CD14-positive monocyte (primary cell): ENCODE measurements around the gene TNRC6A. TPM values are rescaled to one million over a fixed set of nuclear protein-coding genes. Genes with fewer than 3 reads are reported as not detected.

Experiments
- DNase-seq, 3 donors: peaks; one replicate each; pipeline ENCODE4 v3.0.0-alpha.2; 2011 to 2022
- H2AFZ ChIP-seq: 2 replicates; pipeline ENCODE4 v1.6.0; 2012; ENCODE audit warnings: mild to moderate bottlenecking, low read depth, low read length, inconsistent platforms; ENCODE audit not compliant: insufficient read depth, poor library complexity, severe bottlenecking
- H3K27ac ChIP-seq, 2 donors: 1 replicate in 1 of 2; 2 replicates in 1 of 2; pipeline ENCODE4 v1.5.1; 2012 to 2013; ENCODE audit warnings: low read length in 2 of 2, control low read depth in 1 of 2, inconsistent platforms in 1 of 2, low read depth in 1 of 2, mild to moderate bottlenecking in 1 of 2
- H3K27me3 ChIP-seq, 2 donors: one replicate each; pipeline versions ENCODE4 v1.6.0 to v1.6.1; 2011 to 2013; ENCODE audit warnings: low read length in 2 of 2; ENCODE audit not compliant: control insufficient read depth in 2 of 2, insufficient read depth in 2 of 2
- H3K36me3 ChIP-seq, 2 donors: replicated peaks in 1 of 2; 1 replicate in 1 of 2; 2 replicates in 1 of 2; pipeline versions ENCODE4 v1.5.1 to v1.6.1; 2012 to 2013; ENCODE audit warnings: low read length in 2 of 2, control low read depth in 1 of 2, inconsistent platforms in 1 of 2, mild to moderate bottlenecking in 1 of 2; ENCODE audit not compliant: insufficient read depth in 2 of 2, control insufficient read depth in 1 of 2
- H3K4me1 ChIP-seq, 2 donors: 1 replicate in 1 of 2; 2 replicates in 1 of 2; pipeline versions ENCODE4 v1.5.1 to v1.6.1; 2012 to 2013; ENCODE audit warnings: low read length in 2 of 2, control low read depth in 1 of 2, inconsistent platforms in 1 of 2, mild to moderate bottlenecking in 1 of 2, moderate library complexity in 1 of 2; ENCODE audit not compliant: insufficient read depth in 2 of 2, control insufficient read depth in 1 of 2
- H3K4me2 ChIP-seq: replicated peaks from 2 replicates; pipeline ENCODE3; 2012; ENCODE audit warnings: low read length, moderate library complexity, mild to moderate bottlenecking; ENCODE audit not compliant: poor library complexity, severe bottlenecking; ENCODE audit errors: extremely low read depth
- H3K4me3 ChIP-seq, 3 experiments: fragments of 200-600 bp in 1 of 3; sonication (generic) in 1 of 3; replicated peaks in 1 of 3; 1 replicate in 2 of 3; 2 replicates in 1 of 3; pipeline ENCODE4 v1.5.1; 2011 to 2013; ENCODE audit warnings: low read length in 3 of 3, mild to moderate bottlenecking in 3 of 3, control low read depth in 2 of 3, low read depth in 2 of 3, inconsistent platforms in 1 of 3, moderate library complexity in 1 of 3
- H3K79me2 ChIP-seq: 2 replicates; pipeline ENCODE4 v1.6.0; 2012; ENCODE audit warnings: mild to moderate bottlenecking, control low read depth, inconsistent platforms, low read length, moderate library complexity; ENCODE audit not compliant: insufficient read depth
- H3K9ac ChIP-seq: 2 replicates; pipeline ENCODE4 v1.6.0; 2017; ENCODE audit warnings: low read length, mild to moderate bottlenecking; ENCODE audit not compliant: insufficient read depth, poor library complexity, severe bottlenecking
- H3K9me3 ChIP-seq, 2 donors: replicated peaks in 1 of 2; 1 replicate in 1 of 2; 2 replicates in 1 of 2; pipeline versions ENCODE4 v1.5.1 to v1.6.1; 2012 to 2013; ENCODE audit warnings: low read length in 2 of 2, control low read depth in 1 of 2; ENCODE audit not compliant: control insufficient read depth in 1 of 2, insufficient read depth in 1 of 2
- H4K20me1 ChIP-seq: 2 replicates; pipeline ENCODE4 v1.6.0; 2012; ENCODE audit warnings: mild to moderate bottlenecking, low read length, control low read depth, moderate library complexity; ENCODE audit not compliant: insufficient read depth
- H3K27ac Mint-ChIP-seq, 7 donors: one replicate each; pipeline ENCODE4 v1.8.0; 2020; ENCODE audit warnings: mild to moderate bottlenecking in 7 of 7, mixed read lengths in 7 of 7, moderate library complexity in 6 of 7, inconsistent platforms in 2 of 7
- H3K27me3 Mint-ChIP-seq, 3 donors: one replicate each; pipeline ENCODE4 v1.8.0; 2021 to 2022; ENCODE audit warnings: low read depth in 3 of 3, mild to moderate bottlenecking in 3 of 3, mixed read lengths in 3 of 3, moderate library complexity in 3 of 3, inconsistent platforms in 1 of 3
- H3K36me3 Mint-ChIP-seq, 2 donors: one replicate each; pipeline ENCODE4 v1.8.0; 2020; ENCODE audit warnings: mixed read lengths in 2 of 2, inconsistent platforms in 1 of 2, mild to moderate bottlenecking in 1 of 2
- H3K4me1 Mint-ChIP-seq: one replicate; pipeline ENCODE4 v1.8.0; 2020; ENCODE audit warnings: mild to moderate bottlenecking, mixed read lengths
- H3K4me3 Mint-ChIP-seq, 2 donors: one replicate each; pipeline ENCODE4 v1.8.0; 2020; ENCODE audit warnings: mild to moderate bottlenecking in 2 of 2, mixed read lengths in 2 of 2, moderate library complexity in 1 of 2
- H3K9me3 Mint-ChIP-seq, 7 donors: one replicate each; pipeline ENCODE4 v1.8.0; 2020 to 2022; ENCODE audit warnings: mixed read lengths in 7 of 7, mild to moderate bottlenecking in 6 of 7, moderate library complexity in 6 of 7, inconsistent platforms in 2 of 7
- WGBS: methylation state at CpG from one replicate; pipeline ENCODE4 v1.1.5; 2013; ENCODE audit warnings: missing lambda C conversion rate; ENCODE audit not compliant: insufficient coverage; 5-methylcytosine and 5-hydroxymethylcytosine counted together
- intact Hi-C, 2 donors: fragments of 100-400 bp; cut with micrococcal nuclease; formaldehyde crosslinking; loops; one replicate each; pipeline versions ENCODE4 v1.15.0 to v1.15.1; 2023
- polyA plus RNA-seq, 3 donors: library from polyadenylated mRNA; depleted of rRNA in 1 of 3; unstranded in 2 of 3; stranded (reverse) in 1 of 3; fragments of 300-500 nt in 2 of 3; fragments of >200 nt in 1 of 3; fragmentation: Illumina TruSeq in 2 of 3; gene quantifications; 1 replicate in 2 of 3; 2 replicates in 1 of 3; pipeline ENCODE4 v1.2.3, GENCODE V29; 2012 to 2021
- TF ChIP-seq, protein P1 (sequence below): fragments of 200-600 bp; IDR thresholded peaks from one replicate; pipeline ENCODE4 v1.8.0; 2022; ENCODE audit warnings: antibody characterized with exemption, mild to moderate bottlenecking

The TNRC6A gene
- polyA plus RNA-seq, 3 donors: 3.3 to 36.1 (median 4.0) TPM

GRCh38 chr16:24819462-24820040 is 90.1 kb downstream of the TNRC6A start:
- Histone ChIP-seq H3K36me3 (peaks cover 91 to 99% of the 10 kb centered on the region in 2 donors), H3K27me3 (no peaks in the 10 kb centered on the region)
- H3K36me3 Mint-ChIP-seq: peaks cover 93 to 94% of the 10 kb centered on the region in 2 donors

DNA sequence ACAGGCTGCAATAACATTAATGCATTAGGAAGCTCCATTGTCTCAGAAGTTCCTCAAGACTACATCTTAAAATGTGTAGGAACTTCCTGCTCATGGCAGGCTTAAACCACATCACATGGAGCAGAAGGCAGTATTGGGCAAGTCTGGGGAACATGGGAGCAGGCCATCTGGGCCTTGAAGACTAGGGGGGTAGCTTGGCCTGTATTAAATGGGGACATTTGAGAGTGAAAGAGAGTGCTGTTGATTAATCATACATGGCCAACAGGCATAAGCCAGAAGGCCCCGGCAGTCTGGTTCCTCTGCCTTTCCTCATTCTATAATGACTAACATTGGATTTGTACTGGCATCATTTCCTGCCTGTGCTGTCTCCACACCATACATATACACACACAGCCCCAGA is 91.1 kb downstream of the TNRC6A start:
- Histone ChIP-seq H3K27me3 (no peaks in the 10 kb centered on the region), H3K4me2 (no peak overlapping the region), H3K4me1 (no peaks in the 10 kb centered on the region), H3K27ac (peak overlapping the region in 1 of 2 donors; percentile 32), H3K4me3 (no peak overlapping the region), H3K79me2 (no peaks in the 10 kb centered on the region), H3K9me3 (no peaks in the 10 kb centered on the region), H2AFZ (no peak overlapping the region), H3K36me3 (peaks cover 89 to 99% of the 10 kb centered on the region in 2 donors), H4K20me1 (no peaks in the 10 kb centered on the region), H3K9ac (no peak overlapping the region)
- no CpG with 5 or more reads among the region's 1 CpG for WGBS
- no peaks in the 10 kb centered on the region for H3K27me3 Mint-ChIP-seq
- peaks cover 91 to 94% of the 10 kb centered on the region in 2 donors for H3K36me3 Mint-ChIP-seq
- H3K4me1 Mint-ChIP-seq: no peaks in the 10 kb centered on the region
- TF ChIP-seq, protein P1, sequence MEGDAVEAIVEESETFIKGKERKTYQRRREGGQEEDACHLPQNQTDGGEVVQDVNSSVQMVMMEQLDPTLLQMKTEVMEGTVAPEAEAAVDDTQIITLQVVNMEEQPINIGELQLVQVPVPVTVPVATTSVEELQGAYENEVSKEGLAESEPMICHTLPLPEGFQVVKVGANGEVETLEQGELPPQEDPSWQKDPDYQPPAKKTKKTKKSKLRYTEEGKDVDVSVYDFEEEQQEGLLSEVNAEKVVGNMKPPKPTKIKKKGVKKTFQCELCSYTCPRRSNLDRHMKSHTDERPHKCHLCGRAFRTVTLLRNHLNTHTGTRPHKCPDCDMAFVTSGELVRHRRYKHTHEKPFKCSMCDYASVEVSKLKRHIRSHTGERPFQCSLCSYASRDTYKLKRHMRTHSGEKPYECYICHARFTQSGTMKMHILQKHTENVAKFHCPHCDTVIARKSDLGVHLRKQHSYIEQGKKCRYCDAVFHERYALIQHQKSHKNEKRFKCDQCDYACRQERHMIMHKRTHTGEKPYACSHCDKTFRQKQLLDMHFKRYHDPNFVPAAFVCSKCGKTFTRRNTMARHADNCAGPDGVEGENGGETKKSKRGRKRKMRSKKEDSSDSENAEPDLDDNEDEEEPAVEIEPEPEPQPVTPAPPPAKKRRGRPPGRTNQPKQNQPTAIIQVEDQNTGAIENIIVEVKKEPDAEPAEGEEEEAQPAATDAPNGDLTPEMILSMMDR: no peak
- no peaks in the 10 kb centered on the region for H3K9me3 Mint-ChIP-seq
- H3K27ac Mint-ChIP-seq: peak overlapping the region in 1 of 7 donors; percentile 38
- no peak overlapping the region for H3K4me3 Mint-ChIP-seq
- intact Hi-C loops: no loop called here
- no peak for DNase-seq

More at GRCh38 chr16:24819462-24820040, 90.1 kb downstream of the TNRC6A start:
- no peaks in the 10 kb centered on the region for H3K9me3 Mint-ChIP-seq
- H3K4me3 Mint-ChIP-seq: no peak overlapping the region
- H3K9me3 ChIP-seq: no peaks in the 10 kb centered on the region
- no peaks in the 10 kb centered on the region for H3K4me1 Mint-ChIP-seq
- H3K4me1 ChIP-seq: no peaks in the 10 kb centered on the region
- no peak overlapping the region for H3K9ac ChIP-seq
- H3K27ac ChIP-seq: no peak overlapping the region
- DNase-seq: no peak
- no peak overlapping the region for H2AFZ ChIP-seq
- H3K27ac Mint-ChIP-seq: no peak overlapping the region
- no peaks in the 10 kb centered on the region for H4K20me1 ChIP-seq
- H3K4me3 ChIP-seq: no peak overlapping the region
- no peaks in the 10 kb centered on the region for H3K79me2 ChIP-seq
- WGBS: no CpG with 5 or more reads among the region's 2 CpGs
- H3K4me2 ChIP-seq: no peak overlapping the region
- TF ChIP-seq, protein P1: no peak
- H3K27me3 Mint-ChIP-seq: no peaks in the 10 kb centered on the region
- intact Hi-C loops: no loop called here
